HT-29 (cell line): ENCODE data around the gene TUBB1. TPM values are rescaled to one million over a fixed set of nuclear protein-coding genes. Genes with fewer than 3 reads are reported as not detected.
"Not testable (repeated sequence)": the region's sequence is repeated elsewhere in the genome, so short reads cannot be mapped to it uniquely, and the experiment has no call there.

Experiments
- DNase-seq: peaks from one replicate; pipeline ENCODE4 v3.0.0-alpha.2; 2015; ENCODE audit warnings: low spot score
- total RNA-seq: library from RNA; depleted of rRNA; stranded (reverse); fragments of >200 nt; shearing (Covaris generic); gene quantifications from 2 replicates; pipeline ENCODE4 v1.2.3, GENCODE V29; 2014

The TUBB1 gene
- total RNA-seq, 1 experiment from 2014 or later: 0.13 TPM

DNA sequence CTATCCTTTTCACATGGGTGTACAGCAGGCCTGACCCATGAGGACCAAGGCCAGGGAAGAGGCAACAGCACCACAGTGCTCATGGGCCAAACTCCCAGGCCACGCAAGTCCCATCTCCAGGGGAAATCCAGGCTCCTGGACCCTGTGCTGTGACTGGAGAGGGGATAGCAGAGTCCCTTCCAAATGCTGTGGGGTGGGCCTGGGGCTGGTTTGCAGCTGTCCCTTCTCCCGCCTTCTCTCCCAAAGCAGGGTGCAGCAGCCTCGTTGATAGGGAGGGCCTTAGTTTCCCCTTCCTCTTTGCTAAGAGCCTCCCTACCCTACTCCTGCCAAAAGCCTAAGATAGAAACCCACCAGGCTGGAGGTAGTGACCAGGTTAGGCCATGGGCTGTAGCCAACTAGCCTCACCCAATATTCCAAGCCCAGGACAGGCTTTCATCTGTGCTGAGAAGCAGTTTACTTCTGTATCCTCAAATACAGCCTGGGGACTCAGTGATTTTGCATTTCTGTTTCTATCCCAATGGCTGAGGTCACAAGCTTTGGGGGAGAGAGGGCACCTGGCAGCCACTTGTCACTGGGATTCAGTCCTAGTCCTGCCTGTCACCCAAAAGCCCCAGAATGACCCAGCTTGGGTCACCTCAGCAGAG is 13.6 kb upstream of the TUBB1 start:
- DNase-seq: peak; percentile 44

DNA sequence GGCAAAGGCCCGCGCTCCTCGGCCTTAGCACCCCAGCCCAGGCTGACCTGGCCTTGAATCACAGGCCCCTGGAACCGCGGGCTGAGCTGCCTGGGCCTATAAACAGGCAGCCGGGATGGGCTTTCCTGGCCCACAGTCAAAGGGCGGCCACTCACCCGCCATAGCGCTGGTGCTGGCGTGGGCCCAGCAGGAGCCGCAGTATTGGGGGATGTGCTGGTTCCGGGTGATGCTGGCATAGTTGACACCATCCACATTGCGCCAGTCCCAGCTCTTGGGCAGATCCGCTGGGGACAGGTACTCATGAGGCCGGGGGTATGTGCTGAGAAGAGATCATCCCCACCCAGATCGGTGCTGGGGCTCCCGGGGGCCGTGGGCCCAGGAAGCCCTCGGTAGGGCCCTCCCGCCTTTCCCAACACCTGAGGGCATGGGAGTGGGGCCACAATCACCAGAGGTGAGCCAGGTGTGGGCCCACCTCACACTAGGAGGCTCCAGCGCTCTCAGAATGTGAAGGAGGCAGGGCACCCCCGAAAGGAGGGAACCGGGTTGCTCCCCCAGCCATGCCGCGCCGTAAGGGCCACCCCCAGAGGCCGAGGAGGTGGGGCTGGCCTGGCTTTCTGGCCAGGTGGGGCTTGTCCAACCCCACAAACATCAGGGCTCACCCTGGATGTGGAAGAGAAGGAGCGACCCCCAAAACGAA is 12.9 kb upstream of the TUBB1 start:
- DNase-seq: peak; percentile 51

DNA sequence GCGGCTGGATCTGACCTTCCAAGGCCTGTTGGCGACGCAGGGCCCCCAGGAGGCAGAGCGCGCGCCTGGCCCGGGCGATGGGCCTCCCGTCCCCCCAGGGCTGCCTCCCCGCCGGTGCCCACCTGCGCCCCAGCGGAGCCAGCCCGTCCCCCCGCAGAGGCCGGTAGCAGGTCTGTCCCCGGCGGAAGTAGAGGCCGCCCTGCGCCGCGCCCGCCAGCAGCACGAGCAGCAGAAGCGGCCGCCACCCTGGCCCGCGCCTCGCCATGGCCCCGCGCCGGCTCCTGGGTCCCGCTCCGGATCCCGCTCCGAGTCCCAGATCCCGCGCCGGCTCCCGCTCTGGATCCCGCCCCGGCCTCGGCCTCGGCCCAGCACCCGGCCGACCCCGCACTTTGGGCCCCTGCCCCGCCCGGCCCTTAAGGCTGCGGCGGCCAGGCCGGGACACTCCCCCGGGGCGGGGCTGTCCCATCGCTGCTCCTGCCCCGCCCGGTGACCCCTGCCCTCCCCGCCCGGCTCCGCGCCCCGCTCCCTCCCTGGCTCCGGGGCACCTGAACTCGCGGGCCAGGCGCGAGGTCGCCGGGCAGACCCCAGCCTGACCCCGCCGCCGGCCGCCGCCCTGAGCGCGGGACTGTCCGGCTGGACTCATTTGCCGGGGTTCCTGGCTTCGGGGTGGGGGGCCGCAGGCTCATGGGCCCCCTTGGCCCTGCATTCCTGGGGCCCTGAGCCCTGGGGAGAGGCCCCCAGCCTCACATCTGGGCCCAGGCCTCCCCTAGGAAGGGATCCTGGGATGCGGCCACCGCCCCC is 12.2 kb upstream of the TUBB1 start, which contains the start of gene CTSZ:
TSS of gene CTSZ (minus strand) at position 391 of the 801 bp plus-strand sequence. CDS start at position 265, 126 bp downstream.
- DNase-seq: peak; percentile 78

DNA sequence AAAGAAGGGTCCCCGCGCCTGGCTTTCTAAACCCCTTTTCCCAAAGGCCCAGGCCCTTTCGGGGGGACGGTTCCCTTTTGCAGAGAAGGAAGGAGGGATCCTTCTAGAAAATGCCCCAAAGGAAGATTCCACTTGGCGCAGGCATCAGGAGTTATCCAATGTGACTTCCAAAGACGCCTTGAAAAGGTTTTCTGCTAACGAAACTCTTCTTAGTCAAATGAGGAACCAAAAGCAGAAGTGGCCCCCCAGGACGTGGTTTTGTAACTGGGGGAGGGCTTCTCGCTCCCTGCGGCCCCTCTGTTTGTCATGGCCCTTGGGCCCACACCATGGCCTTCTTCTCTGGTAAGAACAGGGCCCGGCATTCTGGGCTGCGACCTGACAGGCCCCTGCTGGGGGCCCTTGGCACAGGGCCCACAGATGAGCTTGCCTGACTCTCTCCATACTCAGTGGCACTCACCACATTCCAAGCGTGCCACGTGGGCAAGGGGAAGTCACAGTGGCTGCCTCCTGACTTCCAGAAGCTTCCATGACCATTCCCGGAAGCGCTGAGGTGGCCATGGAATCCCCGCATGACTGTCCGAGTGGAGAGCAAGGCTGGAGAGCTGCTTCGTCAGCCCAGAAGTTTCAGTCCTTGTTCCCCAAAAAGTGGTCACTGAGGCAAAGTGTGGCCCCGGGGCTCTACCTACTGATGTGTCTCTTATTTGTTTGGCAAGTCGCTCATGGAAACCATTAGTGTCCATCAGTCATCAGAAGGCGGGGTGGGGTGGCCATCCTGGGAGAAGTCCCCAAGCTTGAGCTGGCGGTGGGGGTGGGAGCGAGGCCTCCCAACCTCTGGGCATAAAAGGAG is 11.3 kb upstream of the TUBB1 start:
- no peak for DNase-seq

DNA sequence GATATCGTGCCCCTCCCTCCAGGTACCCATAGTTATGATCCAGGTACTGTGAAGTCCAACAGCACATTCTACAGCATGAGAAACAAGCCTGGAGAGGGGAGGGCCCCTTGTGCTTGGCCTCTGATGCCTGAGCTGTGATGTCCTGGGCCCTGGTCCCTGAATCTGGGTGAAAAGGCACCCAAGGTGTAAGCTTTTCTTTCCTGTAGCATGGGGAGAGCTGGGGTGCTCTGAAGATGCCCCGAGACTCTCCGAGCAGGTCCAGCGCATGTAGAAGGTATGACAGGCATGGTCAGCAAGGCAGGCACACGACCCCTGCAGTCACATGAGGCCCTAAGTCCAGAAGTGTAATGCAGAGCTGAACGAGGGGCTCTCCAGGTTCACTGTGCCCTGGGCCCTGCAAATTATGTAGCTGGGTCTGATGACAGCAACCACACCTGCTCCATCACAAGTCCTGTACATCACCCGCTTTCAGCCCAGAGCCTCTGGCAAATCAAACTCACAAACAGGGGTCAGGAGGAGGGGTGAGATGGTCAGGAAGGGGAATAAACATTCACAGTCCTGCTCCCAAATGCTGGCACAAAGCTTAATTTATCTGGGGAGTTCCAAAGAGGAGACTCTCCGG is 10.4 kb upstream of the TUBB1 start:
- no peak for DNase-seq

- peak; percentile 88 for DNase-seq
Measured at GRCh38 chr20:59010321-59010994, 8.8 kb upstream of the TUBB1 start.

- peak; percentile 97 for DNase-seq
Measured at GRCh38 chr20:59010995-59011873, 8.0 kb upstream of the TUBB1 start.

- not testable (repeated sequence) for DNase-seq
Measured at GRCh38 chr20:59011874-59012157, 7.4 kb upstream of the TUBB1 start.

- DNase-seq: no peak
Measured at GRCh38 chr20:59013031-59013951, 5.9 kb upstream of the TUBB1 start.

DNA sequence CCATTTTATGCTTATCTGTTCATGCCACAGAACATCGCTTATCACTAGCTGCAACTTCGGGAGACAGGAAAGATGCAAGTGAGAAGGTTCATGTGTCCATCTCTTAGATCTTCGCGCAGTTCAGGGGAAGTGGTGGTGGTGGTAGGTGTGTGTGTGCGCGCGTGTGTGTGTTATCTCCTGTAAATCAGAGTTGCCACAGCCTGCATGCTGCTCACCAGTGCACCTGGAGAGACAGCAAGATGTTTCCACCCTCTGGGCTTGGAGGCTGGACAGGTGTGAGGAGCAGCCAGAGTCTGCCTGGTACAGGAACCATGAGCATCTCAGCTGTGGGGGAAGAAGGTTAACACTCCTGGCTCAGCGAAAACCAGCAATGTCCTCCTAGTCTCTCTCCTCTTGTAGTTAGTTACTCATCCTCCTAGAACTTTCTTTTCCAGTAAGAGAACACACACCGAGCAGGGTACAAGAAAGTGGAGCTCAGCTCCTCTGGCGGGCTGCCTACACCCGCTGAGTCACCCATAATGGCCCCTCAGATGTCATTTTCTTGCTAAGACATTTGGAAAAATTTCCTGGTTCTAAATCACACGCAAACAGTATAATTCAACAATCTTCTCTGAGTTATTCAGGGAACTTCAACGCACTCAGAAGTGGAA is 5.1 kb upstream of the TUBB1 start:
- DNase-seq: no peak

DNA sequence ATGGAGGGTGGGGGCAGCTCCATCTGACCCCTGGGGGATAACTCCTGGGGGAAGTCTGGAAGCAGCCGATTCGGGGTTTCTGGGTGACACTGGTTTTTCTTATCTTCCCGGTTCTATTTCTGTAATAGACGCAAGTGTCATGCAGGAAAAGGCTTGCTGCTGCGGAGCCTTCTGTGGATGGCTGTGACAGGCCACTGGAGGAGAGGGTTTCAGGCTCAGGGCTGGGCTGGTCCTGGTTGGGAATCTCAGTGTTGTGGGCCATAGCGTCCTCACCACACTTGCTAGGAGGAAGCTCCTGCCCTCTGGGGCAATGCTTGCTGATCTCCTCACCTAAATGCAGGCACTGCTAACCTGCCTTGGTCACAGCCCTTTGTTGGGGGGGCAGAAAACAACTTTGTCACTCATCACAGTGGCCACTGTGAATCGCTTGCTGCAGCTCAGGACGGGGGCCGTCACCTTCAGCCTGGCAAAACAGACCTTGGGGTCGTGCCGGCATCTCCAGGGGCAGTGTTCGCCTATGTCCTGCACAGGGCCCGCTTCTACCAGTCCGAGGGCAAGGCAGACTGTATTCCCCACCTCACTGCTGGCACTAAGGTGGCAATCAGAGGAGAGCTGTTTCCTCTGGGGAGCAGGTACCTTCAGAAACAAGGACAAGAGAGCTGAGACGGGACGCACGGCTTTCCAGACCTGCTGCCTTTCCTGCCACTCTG is 4.4 kb upstream of the TUBB1 start:
- no peak for DNase-seq

DNA sequence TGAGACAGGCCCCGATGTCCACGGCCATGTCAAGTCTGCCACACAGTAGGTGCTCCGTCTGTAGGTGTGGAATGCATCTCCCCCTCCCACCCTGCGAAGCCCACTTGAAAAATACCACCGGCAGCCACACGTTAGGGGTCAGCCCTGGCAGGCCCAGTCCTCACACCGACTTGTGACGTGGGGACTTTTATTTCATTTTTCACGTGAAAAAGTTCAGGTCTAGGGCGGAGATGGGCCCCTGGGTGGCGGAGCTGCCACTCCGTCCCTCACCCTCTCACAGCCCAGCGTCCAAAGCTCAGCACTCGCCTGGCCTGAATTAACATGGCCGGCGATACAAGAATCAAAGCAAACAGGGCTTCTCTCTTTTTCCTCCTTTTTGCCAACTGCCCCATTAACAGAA is 3.8 kb upstream of the TUBB1 start:
- DNase-seq: no peak

GRCh38 chr20:59015812-59016711 is 3.2 kb upstream of the TUBB1 start:
- no peak for DNase-seq

DNA sequence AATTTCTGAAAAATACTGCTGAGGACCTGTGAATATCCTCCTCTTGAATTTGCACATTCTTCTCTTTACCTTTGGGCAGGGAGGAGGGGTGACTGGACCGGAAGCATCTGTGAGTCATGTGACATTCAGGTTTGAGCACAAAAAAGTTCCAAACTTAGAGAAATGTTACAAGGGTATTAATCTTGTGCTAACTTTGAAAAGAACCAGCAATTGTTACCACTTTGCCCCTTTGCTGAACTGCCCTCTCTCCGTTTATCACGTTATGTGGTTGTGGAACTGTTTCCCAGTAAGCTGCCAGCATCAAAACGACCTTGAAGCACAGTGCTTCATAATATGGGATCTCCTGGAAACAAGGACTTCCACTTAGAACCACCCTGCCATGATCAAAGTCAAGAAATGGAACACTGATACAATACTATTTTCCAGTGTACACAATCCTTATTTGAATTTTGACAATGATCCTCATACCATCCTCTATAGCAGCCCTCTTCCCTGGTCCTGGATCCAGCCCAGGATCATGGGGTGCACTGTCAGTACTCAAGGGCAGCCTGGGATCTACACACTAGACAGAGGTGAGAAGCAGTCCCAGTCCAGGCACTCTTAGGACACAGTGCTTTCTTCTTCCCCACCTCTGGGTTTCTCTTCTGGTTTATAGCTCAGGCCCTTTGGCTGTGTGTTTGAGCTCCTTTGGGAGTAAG is 2.3 kb upstream of the TUBB1 start:
- no peak for DNase-seq

DNA sequence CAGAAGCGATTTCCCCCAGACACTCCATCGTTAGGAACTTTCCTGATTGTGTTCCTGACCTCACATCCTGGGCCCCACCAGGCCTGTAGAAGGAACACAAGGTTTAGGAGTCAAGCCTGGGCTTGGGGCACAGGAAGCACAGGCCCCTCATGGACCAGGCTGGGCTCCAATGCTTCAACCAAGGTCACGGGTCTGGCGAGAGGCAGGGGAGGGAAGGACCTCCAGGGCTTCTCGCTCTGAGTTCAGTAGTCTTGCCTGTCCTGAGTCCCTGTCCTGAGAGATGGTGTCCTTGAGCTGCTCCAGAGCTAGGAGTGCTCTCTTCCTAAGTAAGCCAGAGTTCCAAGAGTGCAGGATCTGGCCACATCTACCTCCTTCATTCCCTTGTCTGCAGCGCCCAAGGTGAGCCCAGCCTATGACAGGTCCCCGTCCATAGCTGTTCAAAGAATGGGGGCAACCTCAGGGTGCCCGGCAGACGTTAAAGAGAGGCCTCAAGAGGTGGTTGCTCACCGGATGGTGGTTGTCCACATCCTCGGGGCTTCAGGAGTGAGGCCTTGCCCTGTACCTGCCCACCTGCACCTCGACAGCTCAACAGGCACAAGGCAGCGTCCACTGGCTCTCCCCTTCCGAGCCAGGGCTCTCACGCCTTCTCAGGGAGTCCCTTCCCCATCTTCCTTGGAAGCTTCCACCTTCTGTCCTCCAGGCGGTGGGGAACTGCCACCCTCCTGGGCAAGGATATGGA is 1.6 kb upstream of the TUBB1 start:
- DNase-seq: no peak
